HG03354 (cell line): Measurements from ENCODE around the gene IL34.
"Not testable (repeated sequence)": the region's sequence is repeated elsewhere in the genome, so short reads cannot be mapped to it uniquely, and the experiment has no call there.

Source experiments
- ATAC-seq: cut with Tn5 transposase; IDR thresholded peaks from one replicate; pipeline ENCODE4 v1.9.1; 2021; ENCODE audit warnings: mild to moderate bottlenecking; ENCODE audit not compliant: unreplicated experiment, poor library complexity, severe bottlenecking

IL34 gene

DNA sequence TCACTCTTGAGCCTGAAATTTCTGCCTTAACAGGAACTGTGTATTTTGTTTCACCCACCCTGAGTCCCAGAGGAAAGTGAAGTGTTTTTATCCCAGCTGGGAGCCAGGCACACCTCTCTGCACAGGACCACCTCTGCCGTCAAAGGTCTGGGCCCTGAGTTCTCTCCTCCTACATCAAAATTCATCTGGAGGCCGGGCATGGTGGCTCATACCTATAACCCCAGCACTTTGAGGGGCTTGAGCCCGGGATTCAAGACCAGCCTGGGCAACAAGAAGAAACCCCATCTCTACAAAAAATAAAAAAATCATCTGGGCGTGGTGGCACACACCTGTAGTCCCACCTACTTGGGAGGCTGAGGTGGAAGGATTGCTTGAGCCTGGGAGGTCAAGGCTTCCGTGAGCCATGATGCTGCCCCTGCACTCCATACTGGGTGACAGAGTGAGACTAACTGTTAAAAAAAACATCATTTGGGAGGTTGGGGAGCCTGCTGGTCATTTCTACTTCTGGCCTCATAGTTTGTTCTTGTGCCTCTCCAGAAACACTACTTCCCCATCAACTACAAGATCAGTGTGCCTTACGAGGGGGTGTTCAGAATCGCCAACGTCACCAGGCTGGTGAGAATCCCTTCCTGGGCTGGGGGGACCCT, 9.8 kb downstream of the IL34 start:
- no peak for ATAC-seq

GRCh38 chr16:70656712-70657263, 10.4 kb downstream of the IL34 start:
- no peak for ATAC-seq

GRCh38 chr16:70657956-70658355, 11.6 kb downstream of the IL34 start:
- no peak for ATAC-seq

- ATAC-seq = no peak
These were observed 12.6 kb downstream of the IL34 start for GRCh38 chr16:70658921-70659320.

DNA sequence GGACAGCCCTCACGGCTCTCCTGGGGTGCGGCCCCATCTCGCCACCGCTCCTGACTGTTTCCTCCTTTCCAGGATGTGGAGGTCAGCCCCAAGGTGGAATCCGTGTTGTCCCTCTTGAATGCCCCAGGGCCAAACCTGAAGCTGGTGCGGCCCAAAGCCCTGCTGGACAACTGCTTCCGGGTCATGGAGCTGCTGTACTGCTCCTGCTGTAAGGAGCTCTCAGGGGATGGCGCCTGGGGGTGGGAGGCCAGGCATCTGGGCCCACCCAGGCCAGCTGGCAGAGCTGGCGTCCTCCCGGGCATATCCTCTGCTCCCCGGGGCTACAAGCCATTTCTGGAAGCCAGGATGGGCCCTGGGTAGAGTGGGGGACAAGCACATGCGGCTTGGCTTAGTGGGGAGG, 13.2 kb downstream of the IL34 start:
- no peak for ATAC-seq

DNA sequence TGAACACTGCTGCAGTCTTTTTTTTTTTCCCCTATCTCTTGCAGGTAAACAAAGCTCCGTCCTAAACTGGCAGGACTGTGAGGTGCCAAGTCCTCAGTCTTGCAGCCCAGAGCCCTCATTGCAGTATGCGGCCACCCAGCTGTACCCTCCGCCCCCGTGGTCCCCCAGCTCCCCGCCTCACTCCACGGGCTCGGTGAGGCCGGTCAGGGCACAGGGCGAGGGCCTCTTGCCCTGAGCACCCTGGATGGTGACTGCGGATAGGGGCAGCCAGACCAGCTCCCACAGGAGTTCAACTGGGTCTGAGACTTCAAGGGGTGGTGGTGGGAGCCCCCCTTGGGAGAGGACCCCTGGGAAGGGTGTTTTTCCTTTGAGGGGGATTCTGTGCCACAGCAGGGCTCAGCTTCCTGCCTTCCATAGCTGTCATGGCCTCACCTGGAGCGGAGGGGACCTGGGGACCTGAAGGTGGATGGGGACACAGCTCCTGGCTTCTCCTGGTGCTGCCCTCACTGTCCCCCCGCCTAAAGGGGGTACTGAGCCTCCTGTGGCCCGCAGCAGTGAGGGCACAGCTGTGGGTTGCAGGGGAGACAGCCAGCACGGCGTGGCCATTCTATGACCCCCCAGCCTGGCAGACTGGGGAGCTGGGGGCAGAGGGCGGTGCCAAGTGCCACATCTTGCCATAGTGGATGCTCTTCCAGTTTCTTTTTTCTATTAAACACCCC, 13.8 kb downstream of the IL34 start:
- no peak for ATAC-seq

- ATAC-seq = no peak
These were observed 14.5 kb downstream of the IL34 start for GRCh38 chr16:70660672-70661350.

DNA sequence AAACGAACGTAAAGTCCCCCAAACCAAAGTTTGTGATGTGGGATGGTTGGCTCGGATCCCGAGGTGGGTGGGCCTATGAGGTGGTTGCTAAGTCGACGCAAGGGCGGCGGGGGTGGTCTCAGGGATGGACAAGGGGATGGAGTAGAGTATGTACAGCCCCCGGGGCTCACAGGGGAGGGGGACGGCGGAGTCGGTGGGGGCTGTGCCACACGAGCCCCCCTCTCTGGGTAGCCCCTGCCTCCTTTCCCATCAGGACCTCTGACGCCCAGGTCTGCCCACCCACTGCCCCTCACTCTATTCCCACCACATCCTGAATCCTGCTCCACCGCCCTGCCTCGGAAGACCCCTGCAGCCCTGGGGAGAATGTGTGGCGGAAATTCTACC, 15.2 kb downstream of the IL34 start:
- no peak for ATAC-seq

DNA sequence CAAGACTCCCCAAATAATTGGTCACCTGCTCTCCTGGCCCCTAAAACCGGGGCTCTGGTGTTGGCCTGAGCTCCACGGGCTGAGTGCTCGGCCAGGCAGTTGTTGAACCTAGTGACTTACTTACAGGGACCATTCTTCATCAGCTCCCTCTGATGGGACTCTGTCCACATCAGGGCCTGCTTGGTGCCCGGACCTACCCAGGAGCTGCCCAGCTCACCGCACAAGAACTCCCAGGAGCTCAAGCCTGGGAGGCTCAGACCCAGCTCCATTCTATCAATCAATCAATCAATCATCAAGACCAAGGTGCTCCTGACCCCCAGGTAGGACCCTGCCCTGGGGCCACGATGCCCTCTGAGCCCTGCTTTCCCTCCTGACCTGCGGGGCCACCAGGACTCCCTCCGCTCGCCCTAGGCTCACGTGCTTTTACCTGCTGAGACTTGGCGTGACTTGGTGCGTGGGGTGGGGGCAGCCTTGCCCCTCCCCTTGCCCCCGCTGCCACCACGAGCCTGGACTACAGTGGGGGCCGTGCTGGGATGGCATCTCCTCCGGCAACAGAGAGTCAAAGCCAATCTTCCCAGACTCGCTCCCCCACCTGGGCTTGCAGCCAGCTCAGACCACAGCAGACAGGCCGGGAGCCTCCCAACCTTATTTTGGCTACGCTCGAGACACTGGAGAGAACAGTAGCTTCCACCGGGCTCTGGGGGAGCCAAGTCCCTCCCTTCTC, 15.7 kb downstream of the IL34 start:
- no peak for ATAC-seq

DNA sequence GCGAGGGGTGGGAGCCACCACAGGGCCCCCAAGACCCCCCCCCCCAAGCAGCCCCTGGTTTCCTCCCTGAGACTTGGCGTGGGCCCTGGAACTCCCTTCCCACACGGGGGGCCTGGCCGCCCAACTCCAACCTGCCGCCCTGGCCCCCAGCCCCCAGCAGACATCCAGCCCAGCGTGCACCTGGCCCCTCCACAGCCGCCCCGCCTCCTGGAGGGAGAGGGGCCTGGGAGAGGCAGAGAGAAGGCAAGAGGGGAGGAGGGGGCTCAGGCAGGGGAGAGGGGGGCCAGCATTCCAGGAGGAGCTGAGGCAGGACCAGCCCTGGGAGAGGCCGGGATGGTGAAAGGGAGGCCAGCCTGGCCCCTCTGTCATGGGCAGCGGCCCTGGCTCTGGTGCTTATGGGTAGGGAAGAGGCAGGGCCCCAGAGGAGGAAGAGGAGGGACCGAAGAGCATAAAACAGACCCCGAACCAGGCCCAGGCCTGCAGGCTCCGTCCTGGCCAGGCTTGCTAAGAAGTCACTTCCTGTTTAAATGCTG, 16.7 kb downstream of the IL34 start:
- no peak for ATAC-seq

DNA sequence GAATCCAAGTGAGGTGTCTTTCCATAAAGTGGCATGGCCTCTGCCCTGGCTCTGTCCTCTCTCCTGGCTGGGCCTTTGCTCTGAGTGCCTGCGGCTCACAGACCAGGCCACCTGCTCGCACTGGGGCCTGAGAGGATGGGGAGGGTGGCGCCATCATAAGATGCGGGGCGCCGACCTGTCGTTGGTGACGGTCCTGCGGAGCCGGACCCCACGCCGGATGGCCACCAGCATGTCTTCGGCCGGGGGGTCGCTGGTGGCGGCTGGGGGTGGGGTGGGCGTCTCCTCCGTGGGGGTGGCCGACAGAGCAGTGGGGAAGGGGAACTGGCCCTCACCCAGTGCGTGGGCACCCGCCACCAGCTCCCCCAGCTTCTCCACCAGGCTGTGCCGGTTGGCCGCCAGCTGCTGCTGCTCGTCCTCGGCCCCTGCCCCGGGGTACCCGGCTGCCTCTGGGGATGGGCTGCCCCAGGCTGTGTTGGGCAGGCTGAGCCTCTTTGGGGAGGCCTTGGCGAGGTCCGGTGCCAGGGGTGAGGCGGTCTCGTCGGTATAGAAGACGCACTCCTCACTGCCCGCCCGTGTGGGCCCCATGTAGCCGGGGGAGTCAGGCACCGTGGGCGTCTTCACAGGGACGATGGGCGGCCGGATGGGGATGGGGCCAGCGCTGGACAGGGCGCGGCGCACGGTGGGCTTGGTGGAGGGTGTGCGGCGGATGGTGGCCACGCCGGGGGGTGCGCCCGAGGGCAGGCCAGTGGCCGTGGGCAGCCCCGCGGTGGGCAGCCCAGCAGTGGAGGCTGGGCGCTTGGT, 17.4 kb downstream of the IL34 start:
- ATAC-seq = no peak

DNA sequence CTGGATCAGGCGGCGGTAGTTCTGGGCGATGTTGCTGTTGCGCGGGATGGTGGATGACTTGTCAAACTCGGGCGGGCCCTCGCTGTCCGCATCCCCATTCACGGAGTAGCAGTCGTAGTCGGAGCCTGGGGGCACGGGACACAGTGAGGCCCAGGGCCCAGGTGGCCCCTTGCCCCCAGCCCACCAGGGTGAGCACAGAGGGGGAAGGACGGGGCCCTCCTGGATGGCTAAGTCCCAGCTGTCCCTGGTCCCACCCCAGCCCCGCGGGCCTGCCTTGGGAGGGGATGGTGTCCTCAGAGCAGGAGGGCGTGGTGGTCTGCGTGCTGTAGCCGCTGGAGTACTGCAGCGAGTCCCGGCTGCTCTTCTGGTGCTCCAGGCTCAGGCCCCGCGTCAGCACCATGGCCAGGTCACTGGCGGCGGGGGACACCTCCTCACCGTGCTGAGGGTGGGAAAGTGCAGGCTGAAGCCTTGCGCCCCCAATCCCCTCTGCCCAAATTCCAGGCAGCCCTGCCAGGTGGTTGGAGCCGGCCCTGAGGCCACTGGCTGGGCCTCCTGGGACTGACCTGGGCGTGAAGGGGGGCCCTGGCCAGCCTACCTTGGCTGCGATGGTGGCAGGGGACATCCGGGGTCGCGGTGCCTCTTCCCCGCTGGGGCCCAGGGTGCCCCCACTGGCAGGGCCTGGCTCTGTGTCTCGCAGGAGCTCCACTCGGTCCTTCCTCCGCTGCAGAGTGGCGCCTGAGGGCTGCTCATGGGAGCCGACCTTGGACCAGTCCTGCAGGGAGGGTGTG, 18.2 kb downstream of the IL34 start:
- ATAC-seq = no peak

GRCh38 chr16:70665113-70665694, 18.8 kb downstream of the IL34 start:
- no peak for ATAC-seq

DNA sequence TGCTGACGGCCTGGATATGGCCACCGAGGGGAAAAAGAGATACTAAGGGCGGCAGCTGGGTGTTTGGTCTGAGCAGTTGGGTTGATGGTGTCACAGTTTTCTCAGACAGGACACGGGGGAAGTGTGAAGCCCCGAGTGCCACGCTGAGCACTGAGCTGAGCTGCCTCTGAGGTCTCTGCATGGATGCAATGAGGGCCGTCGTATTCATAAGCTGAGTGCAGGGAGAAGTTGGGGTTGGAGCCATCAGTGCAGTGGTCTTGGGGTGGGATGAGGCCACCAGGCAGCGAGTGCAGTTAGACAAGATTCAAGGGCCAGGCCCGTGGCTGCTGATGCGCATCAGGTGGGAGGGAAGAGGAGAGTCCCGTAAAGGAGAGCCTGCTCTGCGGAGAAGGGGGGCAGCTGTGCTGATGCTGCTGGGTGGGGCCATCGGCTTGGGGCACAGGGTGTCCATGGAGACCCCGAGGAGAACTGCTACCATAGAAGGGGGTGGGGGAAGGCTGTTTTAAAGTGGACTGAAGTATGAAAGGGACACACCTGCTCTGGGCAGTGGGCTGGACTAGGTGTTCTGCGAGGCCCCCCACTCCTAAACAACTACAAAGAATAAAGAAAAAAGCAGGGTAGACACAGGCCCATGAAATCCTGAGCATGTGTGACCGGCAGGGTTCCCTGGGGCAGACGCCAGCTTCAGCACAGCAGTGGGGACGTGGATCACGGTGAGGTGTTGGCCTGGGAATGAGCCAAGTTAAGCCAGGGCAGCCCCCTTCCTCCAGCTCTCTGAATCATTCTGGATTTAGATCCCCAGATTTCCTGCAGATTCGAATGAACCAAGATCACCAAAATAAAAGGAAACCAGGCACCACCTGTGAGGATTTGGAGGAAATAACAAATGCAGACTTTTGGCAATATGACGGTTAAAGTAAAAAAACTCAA, 19.7 kb downstream of the IL34 start:
- ATAC-seq = no peak

DNA sequence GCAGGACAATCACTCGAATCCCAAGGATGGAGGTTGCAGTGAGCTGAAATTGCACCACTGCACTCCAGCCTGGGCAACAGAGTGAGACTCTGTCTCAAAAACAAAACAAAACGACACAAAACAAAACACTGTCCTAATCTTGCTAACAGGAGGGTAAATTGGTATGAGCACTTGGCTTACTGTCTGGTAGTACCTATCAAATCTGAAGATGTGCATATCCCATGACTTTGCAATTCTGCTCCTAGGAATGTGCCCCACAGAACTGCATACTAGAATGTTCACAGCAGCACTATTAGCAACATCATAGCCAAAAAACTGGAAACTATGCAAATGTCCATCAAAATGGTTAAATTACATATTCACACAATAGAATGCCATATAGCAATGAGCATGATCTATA, 23.8 kb downstream of the IL34 start:
- ATAC-seq = no peak

DNA sequence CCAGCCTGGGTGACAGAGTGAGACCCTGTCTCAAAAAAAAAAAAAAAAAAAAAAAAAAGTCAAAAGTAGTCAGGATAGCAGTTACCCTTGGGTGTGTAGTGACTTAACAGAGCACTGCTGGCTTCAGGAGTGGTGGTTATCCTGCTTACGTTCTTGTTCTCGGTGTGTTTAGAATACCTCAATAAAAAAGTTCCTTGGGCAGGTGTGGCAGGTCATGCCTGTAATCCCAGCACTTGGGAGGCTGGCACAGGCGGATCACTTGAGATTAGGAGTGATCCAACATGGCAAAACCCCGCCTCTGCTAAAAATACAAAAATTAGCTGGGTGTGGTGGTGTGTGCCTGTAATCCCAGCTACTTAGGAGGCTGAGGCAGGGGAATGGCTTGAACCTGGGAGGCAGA, 24.6 kb downstream of the IL34 start:
- not testable (repeated sequence) for ATAC-seq
